Karpas-422 (cell line): ENCODE data around the gene CCDC107. TPM values are rescaled to one million over a fixed set of nuclear protein-coding genes. Genes with fewer than 3 reads are reported as not detected.

ENCODE experiments used
- DNase-seq: peaks from one replicate; pipeline ENCODE4 v3.0.0-alpha.2; 2015
- H2AFZ ChIP-seq: fragments of 200-600 bp; sonication (generic); 2 replicates; pipeline ENCODE4 v1.6.1; 2014; ENCODE audit warnings: antibody characterized with exemption, low read length, mixed read lengths
- H3K27ac ChIP-seq: fragments of 200-600 bp; sonication (generic); 2 replicates; pipeline ENCODE4 v1.5.1; 2014; ENCODE audit warnings: mild to moderate bottlenecking, low read length, moderate library complexity
- H3K27me3 ChIP-seq: fragments of 200-600 bp; sonication (generic); 2 replicates; pipeline ENCODE4 v1.6.1; 2014; ENCODE audit warnings: low read length, mixed read lengths
- H3K36me3 ChIP-seq: fragments of 200-600 bp; sonication (generic); 2 replicates; pipeline ENCODE4 v1.6.1; 2014; ENCODE audit warnings: low read length, mixed read lengths; ENCODE audit not compliant: insufficient read depth
- H3K4me1 ChIP-seq: fragments of 200-600 bp; sonication (generic); 2 replicates; pipeline ENCODE4 v1.6.1; 2014; ENCODE audit warnings: mild to moderate bottlenecking, low read length, mixed read lengths
- H3K4me2 ChIP-seq: fragments of 200-600 bp; sonication (generic); 2 replicates; pipeline ENCODE4 v1.6.1; 2014; ENCODE audit warnings: low read length, low read depth, mild to moderate bottlenecking; ENCODE audit not compliant: poor library complexity, severe bottlenecking
- H3K4me3 ChIP-seq: fragments of 200-600 bp; sonication (generic); 2 replicates; pipeline ENCODE4 v1.5.1; 2014; ENCODE audit warnings: mild to moderate bottlenecking, antibody characterized with exemption, low read length, mixed read lengths
- H3K79me2 ChIP-seq: fragments of 200-600 bp; sonication (generic); 2 replicates; pipeline ENCODE4 v1.6.1; 2014; ENCODE audit warnings: mild to moderate bottlenecking, low read length, mixed read lengths
- H3K9ac ChIP-seq: fragments of 200-600 bp; sonication (generic); 2 replicates; pipeline ENCODE4 v1.6.0; 2014; ENCODE audit warnings: low read length
- H3K9me2 ChIP-seq: fragments of 200-600 bp; sonication (generic), shearing (Covaris generic); replicated peaks from 2 replicates; pipeline ENCODE4 v1.6.0; 2014; ENCODE audit warnings: mild to moderate bottlenecking, low read length, moderate library complexity; ENCODE audit not compliant: insufficient read depth
- H3K9me3 ChIP-seq: fragments of 300-700, 200-600 bp; sonication (generic); 2 replicates; pipeline ENCODE4 v1.6.1; 2014; ENCODE audit warnings: low read length, mixed read lengths
- H4K20me1 ChIP-seq: fragments of 200-600 bp; sonication (generic); 2 replicates; pipeline ENCODE4 v1.6.1; 2014; ENCODE audit warnings: mild to moderate bottlenecking, antibody characterized with exemption, low read length, low read depth; ENCODE audit not compliant: insufficient read depth
- total RNA-seq: library from RNA; depleted of rRNA; stranded (reverse); fragments of >200 nt; shearing (Covaris generic); gene quantifications from 2 replicates; pipeline ENCODE4 v1.2.3, GENCODE V29; 2014; ENCODE audit warnings: low replicate concordance

Gene CCDC107
- total RNA-seq, 1 experiment from 2014 or later, result 13.2 TPM

GRCh38 chr9:35616681-35617459 is 41.2 kb upstream of the CCDC107 start:
- H4K20me1 ChIP-seq, result no peaks in the 10 kb centered on the region
- no peaks in the 10 kb centered on the region for H3K36me3 ChIP-seq
- H3K9ac ChIP-seq, result peak overlapping the region; percentile 34
- H3K9me2 ChIP-seq, result no peaks in the 10 kb centered on the region
- no peaks in the 10 kb centered on the region for H3K79me2 ChIP-seq
- H3K27me3 ChIP-seq, result no peaks in the 10 kb centered on the region; the same call in 1 of the 2 replicates
- peak overlapping the region; percentile 27 for H3K4me2 ChIP-seq
- H3K4me3 ChIP-seq, result peak overlapping the region; percentile 23; the same call in 1 of the 2 replicates
- H3K9me3 ChIP-seq, result no peaks in the 10 kb centered on the region
- DNase-seq, result no peak
- no peak overlapping the region for H3K27ac ChIP-seq
- peaks cover 33% of the 10 kb centered on the region for H3K4me1 ChIP-seq
- H2AFZ ChIP-seq, result peak overlapping the region; percentile 18; the same call in 1 of the 2 replicates

GRCh38 chr9:35617548-35617947 is 40.5 kb upstream of the CCDC107 start:
- peak overlapping the region; percentile 49 for H3K9ac ChIP-seq

GRCh38 chr9:35618325-35618727 is 39.8 kb upstream of the CCDC107 start, which contains the start of gene CD72:
TSS of gene CD72 (minus strand) at chr9:35618413. CDS start at chr9:35618303, 110 bp downstream.
- H2AFZ ChIP-seq, result peak within 1 kb of the TSS; percentile 88
- no peaks in the 10 kb centered on the region for H3K79me2 ChIP-seq
- H3K9me3 ChIP-seq, result no peaks in the 10 kb centered on the region
- peak within 1 kb of the TSS; percentile 57 for H3K4me2 ChIP-seq
- no peaks in the 10 kb centered on the region for H3K9me2 ChIP-seq
- peak within 1 kb of the TSS; percentile 37; the same call in 1 of the 2 replicates for H3K4me3 ChIP-seq
- H3K27ac ChIP-seq, result peak within 1 kb of the TSS; percentile 49
- no peaks in the 10 kb centered on the region for H4K20me1 ChIP-seq
- H3K9ac ChIP-seq, result peak within 1 kb of the TSS; percentile 56
- DNase-seq, result peak; percentile 72
- H3K4me1 ChIP-seq, result peaks cover 33% of the 10 kb centered on the region
- no peaks in the 10 kb centered on the region; the same call in 1 of the 2 replicates for H3K27me3 ChIP-seq
- H3K36me3 ChIP-seq, result no peaks in the 10 kb centered on the region

More at GRCh38 chr9:35617548-35617947, 40.5 kb upstream of the CCDC107 start:
- DNase-seq, result no peak
- no peaks in the 10 kb centered on the region; the same call in 1 of the 2 replicates for H3K27me3 ChIP-seq
- H3K27ac ChIP-seq, result no peak overlapping the region
- H3K4me2 ChIP-seq, result peak overlapping the region; percentile 27
- H3K4me3 ChIP-seq, result peak overlapping the region; percentile 23; the same call in 1 of the 2 replicates
- H4K20me1 ChIP-seq, result no peaks in the 10 kb centered on the region
- peaks cover 33% of the 10 kb centered on the region for H3K4me1 ChIP-seq
- H2AFZ ChIP-seq, result 0 out of 2 replicates have a peak overlapping the region, but pooled peaks have one; percentile 18
- H3K79me2 ChIP-seq, result no peaks in the 10 kb centered on the region
- no peaks in the 10 kb centered on the region for H3K36me3 ChIP-seq
- H3K9me2 ChIP-seq, result no peaks in the 10 kb centered on the region
- no peaks in the 10 kb centered on the region for H3K9me3 ChIP-seq

GRCh38 chr9:35618854-35619799 is 39.0 kb upstream of the CCDC107 start:
- peak overlapping the region; percentile 88 for H2AFZ ChIP-seq
- H3K9ac ChIP-seq, result peak overlapping the region; percentile 56
- H3K4me3 ChIP-seq, result peak overlapping the region; percentile 41; the same call in 1 of the 2 replicates
- peak overlapping the region; percentile 49 for H3K27ac ChIP-seq
- no peaks in the 10 kb centered on the region for H4K20me1 ChIP-seq
- H3K36me3 ChIP-seq, result no peaks in the 10 kb centered on the region
- H3K79me2 ChIP-seq, result no peaks in the 10 kb centered on the region
- no peaks in the 10 kb centered on the region for H3K9me2 ChIP-seq
- H3K27me3 ChIP-seq, result no peaks in the 10 kb centered on the region; the same call in 1 of the 2 replicates
- no peaks in the 10 kb centered on the region for H3K9me3 ChIP-seq
- H3K4me2 ChIP-seq, result peak overlapping the region; percentile 57
- peaks cover 33% of the 10 kb centered on the region for H3K4me1 ChIP-seq
- peak; percentile 61 for DNase-seq

- DNase-seq, result no peak
- Histone ChIP-seq H3K9me2 (no peaks in the 10 kb centered on the region), H4K20me1 (no peaks in the 10 kb centered on the region), H3K27me3 (no peaks in the 10 kb centered on the region; the same call in 1 of the 2 replicates), H3K9ac (peak overlapping the region; percentile 56), H2AFZ (peak overlapping the region; percentile 88), H3K4me2 (peak overlapping the region; percentile 57), H3K27ac (peak overlapping the region; percentile 49; the same call in 1 of the 2 replicates), H3K9me3 (no peaks in the 10 kb centered on the region), H3K36me3 (no peaks in the 10 kb centered on the region), H3K4me3 (peak overlapping the region; percentile 41; the same call in 1 of the 2 replicates), H3K4me1 (peaks cover 33% of the 10 kb centered on the region), H3K79me2 (no peaks in the 10 kb centered on the region)
Observed at GRCh38 chr9:35619800-35620158, 38.3 kb upstream of the CCDC107 start.

- Histone ChIP-seq H3K9me2 (no peaks in the 10 kb centered on the region), H3K4me2 (no peak overlapping the region), H3K9ac (no peak overlapping the region), H3K9me3 (no peaks in the 10 kb centered on the region), H2AFZ (no peak overlapping the region), H3K79me2 (no peaks in the 10 kb centered on the region), H3K27ac (no peak overlapping the region), H3K27me3 (no peaks in the 10 kb centered on the region), H3K4me3 (no peak overlapping the region), H3K36me3 (no peaks in the 10 kb centered on the region), H4K20me1 (no peaks in the 10 kb centered on the region), H3K4me1 (no peaks in the 10 kb centered on the region)
- no peak for DNase-seq
Observed at GRCh38 chr9:35627575-35627974, 30.5 kb upstream of the CCDC107 start.

- Histone ChIP-seq H3K9me2 (no peaks in the 10 kb centered on the region), H3K27me3 (no peaks in the 10 kb centered on the region), H3K79me2 (no peaks in the 10 kb centered on the region), H3K27ac (no peak overlapping the region), H3K9ac (no peak overlapping the region), H3K4me3 (no peak overlapping the region), H4K20me1 (no peaks in the 10 kb centered on the region), H3K4me2 (no peak overlapping the region), H3K36me3 (no peaks in the 10 kb centered on the region), H3K9me3 (no peaks in the 10 kb centered on the region), H3K4me1 (no peaks in the 10 kb centered on the region), H2AFZ (no peak overlapping the region)
- DNase-seq, result no peak
Observed at GRCh38 chr9:35628389-35628991, 29.6 kb upstream of the CCDC107 start.
